DMS 273 (cell line): Measurements from ENCODE around the gene CABP5.
"Not testable (repeated sequence)": the region's sequence is repeated elsewhere in the genome, so short reads cannot be mapped to it uniquely, and the experiment has no call there.

Experiments
- DNase-seq: peaks from one replicate; lab custom pipeline; 2025; ENCODE audit not compliant: unreplicated experiment; lab: John Stamatoyannopoulos, UW

The CABP5 gene

GRCh38 chr19:48043675-48044258 lies at the start of gene CABP5:
TSS of gene CABP5 (minus strand) at chr19:48044079. CDS start at chr19:48043922, 157 bp downstream.
- DNase-seq: peak; percentile 26

GRCh38 chr19:48091111-48091718 lies 47.3 kb upstream of the CABP5 start:
- DNase-seq: not testable (repeated sequence)

DNA sequence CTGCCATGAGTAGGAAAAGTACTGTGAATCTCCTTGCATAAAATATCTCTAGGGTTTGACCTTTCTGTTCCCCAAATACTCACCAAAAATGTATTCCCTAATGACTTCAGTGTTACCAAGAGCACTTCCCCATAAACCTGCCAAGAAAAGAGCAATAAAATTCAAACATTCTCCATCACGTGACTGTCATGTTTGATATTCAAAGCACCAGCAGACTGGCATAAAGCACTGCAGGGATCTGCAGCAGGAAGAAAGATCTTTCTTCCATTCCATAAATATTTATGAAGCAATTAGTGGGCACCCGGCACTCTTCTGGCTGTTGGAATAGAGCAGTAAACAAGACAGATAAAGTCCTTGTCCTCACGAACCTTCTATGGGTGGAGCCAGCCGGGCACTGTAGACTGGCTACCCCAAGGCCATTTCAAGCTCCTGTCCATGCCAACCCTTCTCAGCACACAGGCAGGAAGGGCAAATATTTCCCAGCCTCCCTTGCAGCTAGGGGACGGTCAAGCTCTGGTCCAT lies 46.5 kb upstream of the CABP5 start:
- no peak for DNase-seq

DNA sequence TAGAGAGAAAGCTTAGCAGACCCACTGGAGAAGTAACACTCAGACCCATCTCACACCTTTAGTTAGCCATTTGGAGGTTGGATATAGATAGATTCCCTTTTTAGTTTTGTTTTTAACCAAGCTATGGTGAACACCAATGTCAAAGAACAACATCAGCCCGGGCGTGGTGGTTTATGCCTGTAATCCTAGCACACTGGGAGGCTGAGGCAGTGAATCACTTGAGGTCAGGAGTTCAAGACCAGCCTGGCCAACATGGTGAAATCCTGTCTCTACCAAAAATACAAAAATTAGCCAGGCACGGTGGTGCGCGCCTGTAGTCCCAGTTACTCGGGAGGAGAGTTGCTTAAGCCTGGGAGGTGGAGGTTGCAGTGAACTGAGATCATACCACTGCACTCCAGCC lies 45.1 kb upstream of the CABP5 start:
- not testable (repeated sequence) for DNase-seq

DNA sequence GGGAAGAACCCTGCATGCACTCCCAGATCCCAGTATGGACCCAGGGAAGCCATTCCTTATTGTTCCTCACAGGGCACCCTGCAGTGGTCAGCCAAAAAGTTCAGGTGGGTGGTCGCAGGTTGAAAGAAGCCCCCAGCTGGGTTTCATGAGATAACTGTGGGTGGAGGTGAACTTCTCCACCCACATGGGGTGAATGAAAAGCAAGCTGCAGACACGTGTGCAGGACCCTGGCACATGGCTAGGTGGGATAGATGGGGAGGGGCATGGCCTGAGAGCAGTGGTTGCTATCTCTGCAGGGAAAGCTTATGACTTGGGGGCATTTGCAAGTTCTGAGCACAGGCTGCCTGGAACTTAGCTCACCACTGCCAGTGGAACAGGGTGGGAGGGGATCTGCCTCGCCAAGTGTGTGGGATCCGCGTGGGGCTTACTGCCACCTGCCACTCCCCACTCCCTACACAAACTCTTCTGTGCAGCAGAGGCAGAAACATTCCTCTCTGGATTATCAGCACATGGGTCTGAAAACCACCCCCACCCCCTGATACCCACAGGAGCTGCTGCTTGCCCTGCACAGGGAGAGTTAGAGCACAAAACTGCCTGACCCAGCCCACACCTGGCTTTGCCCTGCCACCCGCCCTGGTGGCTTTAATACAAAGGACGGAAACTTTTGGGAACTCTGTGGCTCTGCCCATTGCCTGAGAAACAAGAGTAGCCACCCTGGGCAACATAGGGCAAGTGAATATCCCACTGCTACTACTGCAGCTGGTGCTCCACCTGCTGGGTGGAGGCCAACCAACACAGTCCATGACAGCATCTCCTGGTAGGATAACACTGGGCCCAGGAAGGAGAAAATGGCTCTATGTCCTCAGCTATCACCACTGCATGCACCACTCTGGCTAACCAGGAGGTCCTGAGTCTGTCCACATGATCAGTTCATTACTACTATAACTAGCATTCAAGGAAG lies 42.3 kb upstream of the CABP5 start:
- DNase-seq: no peak

- DNase-seq: no peak
Measured at GRCh38 chr19:48085076-48085475, 41.2 kb upstream of the CABP5 start.

DNA sequence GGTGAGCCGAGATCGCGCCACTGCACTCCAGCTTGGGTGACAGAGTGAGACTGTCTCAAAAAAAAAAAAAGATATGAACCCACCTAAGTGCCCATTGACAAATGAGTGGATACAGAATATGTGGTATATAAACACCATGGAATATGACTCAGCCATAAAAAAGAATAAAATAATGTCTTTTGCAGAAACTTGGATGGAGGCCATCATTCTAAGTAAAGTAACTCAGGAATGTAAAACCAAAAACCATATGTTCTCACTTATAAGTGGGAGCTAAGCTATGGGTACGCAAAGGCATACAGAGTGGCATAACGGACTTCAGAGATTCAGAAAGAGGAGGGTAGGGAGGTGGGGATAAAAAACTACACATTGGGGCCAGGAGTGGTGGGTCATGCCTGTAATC lies 37.2 kb upstream of the CABP5 start:
- DNase-seq: no peak

DNA sequence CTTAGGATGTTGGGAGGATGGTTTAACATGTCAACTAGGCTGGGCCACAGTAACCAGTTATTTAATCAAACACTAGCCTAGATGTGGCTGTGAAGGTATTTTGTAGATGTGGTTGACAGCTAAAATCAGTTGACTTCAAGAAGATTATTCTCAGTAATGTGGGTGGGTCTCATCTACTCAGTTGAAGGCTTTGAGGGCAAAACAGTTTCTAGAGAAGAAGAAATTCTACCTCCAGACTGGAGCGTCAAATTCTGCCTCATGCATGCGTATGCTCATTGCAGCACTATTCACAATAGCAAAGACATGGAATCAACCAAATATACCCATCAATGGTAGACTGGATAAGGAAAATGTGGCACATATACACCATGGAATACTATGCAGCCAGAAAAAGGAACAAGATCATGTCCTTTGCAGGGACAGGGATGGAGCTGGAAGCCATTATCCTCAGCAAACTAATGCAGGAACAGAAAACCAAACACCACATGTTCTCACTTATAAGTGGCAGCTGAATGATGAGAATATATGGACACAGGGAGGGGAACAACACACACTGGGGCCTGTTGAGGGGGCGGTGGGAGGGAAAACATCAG lies 26.4 kb upstream of the CABP5 start:
- not testable (repeated sequence) for DNase-seq

DNA sequence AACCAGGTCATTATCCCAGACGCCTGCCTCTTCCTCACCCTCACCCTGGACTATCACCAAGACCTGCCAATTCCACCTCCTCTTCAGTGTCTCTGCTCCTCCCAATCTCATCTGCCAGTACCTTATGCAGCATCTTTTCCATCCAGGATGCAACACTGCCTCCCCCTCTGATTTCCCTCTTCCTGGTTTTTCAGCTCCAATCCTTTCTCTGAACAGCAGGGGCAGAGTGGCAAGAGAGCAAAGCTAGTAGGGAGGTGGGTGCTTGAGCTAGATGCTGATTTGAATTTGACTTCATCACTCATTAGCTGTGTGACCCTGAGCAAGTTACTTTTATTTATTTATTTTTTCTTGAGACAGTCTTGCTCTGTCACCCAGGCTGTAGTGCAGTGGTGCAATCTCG lies 25.6 kb upstream of the CABP5 start:
- DNase-seq: no peak

DNA sequence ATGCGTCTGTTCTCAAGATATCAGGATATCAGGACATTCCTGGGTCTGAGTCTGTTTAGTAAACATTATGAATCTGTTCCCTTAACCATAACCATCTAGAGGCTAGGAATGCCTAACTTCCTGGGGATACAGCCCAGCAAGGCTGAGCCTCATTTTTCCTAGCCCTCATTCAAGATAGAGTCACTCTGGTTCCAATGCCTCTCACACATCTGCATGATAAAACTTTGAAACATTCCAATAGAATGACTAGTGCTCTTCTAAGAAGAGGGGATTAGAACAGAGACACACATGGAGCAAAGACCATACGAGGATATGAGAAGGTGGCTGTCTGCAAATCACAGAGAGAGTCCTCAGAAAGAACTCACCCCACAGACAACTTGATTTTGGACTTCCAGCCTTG lies 20.6 kb upstream of the CABP5 start:
- no peak for DNase-seq

GRCh38 chr19:48061401-48062344 lies 17.8 kb upstream of the CABP5 start:
- DNase-seq: no peak

GRCh38 chr19:48060381-48060780 lies 16.5 kb upstream of the CABP5 start:
- DNase-seq: no peak

GRCh38 chr19:48059331-48059730 lies 15.5 kb upstream of the CABP5 start:
- no peak for DNase-seq

- no peak for DNase-seq
Measured at GRCh38 chr19:48053856-48054255, 10.0 kb upstream of the CABP5 start.

DNA sequence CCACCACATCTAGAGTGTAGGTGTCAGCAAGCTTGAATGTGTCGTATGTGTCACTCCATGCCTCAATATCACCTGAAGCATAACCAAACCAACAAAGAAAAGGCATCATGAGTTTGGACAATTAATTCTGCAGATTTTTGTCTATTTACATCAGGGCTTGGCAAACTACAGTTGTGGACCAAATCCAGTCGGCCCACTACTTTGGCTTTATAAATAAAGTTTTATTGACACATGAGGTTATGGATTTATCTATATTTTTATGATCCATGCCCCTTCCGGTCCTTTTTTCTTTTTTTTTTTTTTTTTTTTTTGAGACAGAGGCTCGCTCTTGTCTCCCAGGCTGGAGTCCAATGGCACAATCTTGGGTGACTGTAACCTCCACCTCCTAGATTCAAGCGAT lies 9.2 kb upstream of the CABP5 start:
- DNase-seq: no peak

DNA sequence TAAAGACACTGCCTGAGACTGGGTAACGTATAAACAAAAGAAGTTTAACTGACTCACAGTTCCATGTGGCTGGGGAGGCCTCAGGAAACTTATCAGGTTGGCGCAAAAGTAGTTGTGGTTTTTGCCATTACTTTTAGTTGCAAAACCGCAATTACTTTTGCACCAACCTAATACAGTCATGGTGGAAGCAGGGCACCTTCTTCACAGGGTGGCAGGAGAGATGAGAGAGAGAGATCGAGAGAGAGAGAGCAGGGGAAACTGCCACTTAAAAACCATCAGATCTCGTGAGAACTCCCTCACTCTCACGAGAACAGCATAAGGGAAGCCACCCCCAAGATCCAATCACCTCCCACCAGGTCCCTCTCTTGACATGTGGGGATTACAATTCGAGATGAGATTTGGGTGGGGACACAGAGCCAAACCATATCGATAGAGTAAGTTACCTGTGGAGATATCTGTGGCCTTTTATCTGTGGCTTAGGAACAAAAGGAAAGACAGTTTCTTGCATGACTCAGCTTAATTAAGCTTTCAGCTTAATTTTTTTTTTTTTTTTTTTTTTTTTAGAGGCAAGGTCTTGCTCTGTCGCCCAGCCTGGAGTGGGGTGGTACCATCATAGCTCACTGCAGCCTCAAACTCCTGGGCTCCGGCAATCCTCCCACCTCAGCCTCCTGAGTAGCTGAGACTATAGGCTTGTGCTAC lies 7.6 kb upstream of the CABP5 start:
- DNase-seq: no peak

DNA sequence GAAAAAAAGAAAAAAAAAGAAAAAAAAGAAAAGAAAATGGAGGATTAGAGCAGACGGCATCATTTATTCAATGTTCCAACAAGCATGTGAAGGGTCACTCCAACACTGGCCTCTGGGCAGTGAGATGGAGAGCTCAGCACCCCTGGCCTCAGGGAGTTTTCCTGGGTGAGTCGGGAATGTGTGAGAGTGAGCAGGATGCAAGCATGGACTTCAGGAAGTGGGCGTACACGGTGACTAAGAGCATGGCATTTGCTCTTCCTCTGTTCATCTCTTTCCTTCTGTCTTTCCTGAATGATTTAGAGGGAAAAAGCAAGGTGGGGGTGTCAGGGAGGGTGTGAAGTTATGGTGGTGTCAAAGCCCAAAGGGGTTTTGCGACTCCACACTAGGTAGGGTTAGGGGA lies 682 bp upstream of the CABP5 start:
- no peak for DNase-seq

DNA sequence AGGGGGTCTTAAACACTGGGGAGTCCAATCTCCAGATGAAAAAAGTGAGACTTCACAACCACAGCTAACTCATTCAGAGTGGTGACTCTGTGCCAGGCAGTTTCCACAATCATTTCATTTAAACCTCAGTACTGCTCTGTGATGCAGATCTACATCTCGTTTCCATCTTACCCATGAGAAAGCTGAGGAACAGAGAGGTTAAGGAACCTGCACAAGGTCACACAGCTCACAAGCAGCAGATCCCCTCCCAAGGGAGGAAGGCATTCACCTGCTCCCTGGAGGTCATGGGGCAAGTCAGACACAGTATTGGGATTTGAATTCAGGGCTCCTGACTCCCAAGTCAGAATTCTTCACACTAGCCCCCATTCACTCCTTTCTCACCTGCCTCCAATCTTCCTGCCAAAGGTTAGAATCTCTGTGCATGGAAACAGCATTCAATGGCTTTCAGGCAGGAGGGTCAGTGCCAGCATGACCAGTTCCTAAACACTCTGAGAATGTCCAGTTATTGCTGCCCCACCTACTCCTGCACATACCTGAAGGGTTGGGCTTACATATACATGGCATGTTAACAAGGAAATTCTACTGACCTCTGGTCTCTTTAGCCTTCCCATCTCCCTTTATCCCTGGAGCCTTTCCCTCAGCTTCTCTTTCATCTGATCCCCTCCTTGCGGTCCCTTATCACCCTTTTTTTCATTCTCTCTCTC lies 1.9 kb downstream of the CABP5 start:
- DNase-seq: no peak

DNA sequence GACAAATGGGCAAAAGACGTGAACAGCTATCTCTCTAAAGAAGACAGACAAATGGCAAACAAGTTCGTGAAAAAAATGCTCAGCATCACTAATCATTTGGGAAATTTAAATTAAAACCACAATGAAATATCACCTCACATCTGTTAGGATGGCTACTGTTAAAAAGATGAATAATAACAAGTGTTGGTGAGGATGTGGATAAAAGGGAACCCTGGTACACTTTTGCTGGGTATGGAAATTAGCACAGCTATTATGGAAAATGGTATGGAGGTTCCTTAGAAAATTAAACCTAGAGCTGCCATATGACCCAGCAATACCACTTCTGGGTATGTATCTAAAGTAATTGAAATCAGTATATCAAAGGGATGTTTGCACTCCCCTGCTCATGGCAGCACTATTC lies 7.1 kb downstream of the CABP5 start:
- DNase-seq: no peak
